GM18867 (cell line): ENCODE measurements around the gene GAPVD1.
"Not testable (repeated sequence)": the region's sequence is repeated elsewhere in the genome, so short reads cannot be mapped to it uniquely, and the experiment has no call there.

ENCODE experiments used
- ATAC-seq: cut with Tn5 transposase; IDR thresholded peaks from one replicate; pipeline ENCODE4 v1.9.1; 2021; ENCODE audit warnings: mild to moderate bottlenecking, moderate library complexity; ENCODE audit not compliant: unreplicated experiment

GAPVD1 gene

DNA sequence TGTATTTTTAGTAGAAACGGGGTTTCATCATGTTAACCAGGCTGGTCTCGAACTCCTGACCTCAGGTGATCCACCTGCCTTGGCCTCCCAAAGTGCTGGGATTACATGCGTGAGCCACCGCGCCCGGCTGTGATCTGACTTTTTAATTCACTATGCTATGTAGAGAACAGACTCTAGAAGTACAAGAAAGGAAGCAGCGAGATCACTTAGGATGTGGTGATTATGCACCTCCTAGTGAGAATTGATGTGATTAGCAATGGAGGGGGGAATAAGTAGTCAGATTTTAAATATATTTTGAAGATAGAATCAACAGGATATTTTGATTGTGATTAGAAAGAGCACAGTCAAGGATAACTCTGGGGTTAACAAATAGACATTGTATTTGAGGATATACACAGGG, 36.3 kb downstream of the GAPVD1 start:
- ATAC-seq, result no peak

DNA sequence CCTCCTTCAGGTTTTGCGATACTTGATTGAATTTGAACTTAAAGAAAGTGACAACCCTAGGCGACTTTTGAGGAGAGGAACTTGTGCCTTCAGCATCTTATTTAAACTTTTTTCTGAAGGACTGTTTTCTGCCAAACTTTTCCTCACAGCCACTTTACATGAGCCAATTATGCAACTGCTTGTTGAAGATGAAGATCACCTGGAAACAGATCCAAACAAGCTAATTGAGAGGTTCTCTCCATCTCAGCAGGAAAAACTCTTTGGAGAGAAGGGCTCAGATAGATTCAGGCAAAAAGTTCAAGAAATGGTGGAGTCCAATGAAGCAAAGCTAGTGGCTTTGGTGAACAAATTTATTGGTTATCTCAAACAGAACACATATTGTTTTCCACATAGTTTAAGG, 40.6 kb downstream of the GAPVD1 start:
- no peak for ATAC-seq

DNA sequence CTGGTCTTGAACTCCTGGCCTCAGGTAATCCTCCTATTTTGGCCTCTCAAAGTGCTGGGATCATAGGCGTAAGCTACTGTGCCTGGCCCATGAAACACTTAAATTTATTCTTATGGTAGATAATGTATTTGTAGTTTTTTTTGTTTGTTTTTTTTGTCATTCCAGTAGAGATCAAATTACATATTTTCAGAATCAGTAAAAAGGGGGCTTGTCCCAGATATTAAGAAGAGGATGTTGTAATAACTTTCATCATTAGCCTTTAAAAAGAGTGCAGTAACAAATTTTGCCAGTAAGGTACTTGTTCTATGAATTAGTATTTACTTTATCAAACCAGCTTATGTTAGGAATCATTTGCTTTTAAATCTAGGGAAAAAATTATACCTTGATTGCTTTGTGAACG, 42.6 kb downstream of the GAPVD1 start:
- ATAC-seq, result no peak

DNA sequence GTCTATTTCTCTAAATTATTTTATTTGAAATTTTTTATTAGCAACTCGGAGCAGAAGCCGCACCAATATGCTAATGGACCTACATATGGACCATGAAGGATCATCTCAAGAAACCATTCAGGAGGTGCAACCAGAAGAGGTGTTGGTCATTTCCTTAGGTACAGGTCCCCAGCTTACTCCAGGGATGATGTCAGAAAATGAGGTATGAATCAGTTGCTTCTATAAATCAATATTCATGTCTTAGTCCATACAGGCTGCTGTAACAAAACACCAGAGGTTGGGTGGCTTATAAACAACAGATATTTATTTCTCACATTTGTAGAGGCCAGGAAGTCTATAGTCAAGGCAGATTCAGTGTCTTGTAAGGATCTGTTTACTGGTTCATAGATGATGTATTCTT, 50.8 kb downstream of the GAPVD1 start:
- no peak for ATAC-seq

DNA sequence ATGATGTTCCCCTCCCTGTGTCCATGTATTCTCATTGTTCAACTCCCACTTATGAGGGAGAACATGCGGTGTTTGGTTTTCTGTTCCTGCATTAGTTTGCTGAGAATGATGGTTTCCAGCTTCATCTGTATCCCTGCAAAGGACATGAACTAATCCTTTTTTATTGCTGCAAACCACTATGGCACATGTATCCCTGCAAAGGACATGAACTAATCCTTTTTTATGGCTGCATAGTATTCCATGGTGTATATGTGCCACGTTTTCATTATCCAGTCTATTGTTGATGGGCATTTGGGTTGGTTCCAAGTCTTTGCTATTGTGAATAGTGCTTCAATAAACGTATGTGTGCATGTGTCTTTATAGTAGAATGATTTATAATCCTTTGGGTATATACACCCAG, 54.7 kb downstream of the GAPVD1 start:
- not testable (repeated sequence) for ATAC-seq

DNA sequence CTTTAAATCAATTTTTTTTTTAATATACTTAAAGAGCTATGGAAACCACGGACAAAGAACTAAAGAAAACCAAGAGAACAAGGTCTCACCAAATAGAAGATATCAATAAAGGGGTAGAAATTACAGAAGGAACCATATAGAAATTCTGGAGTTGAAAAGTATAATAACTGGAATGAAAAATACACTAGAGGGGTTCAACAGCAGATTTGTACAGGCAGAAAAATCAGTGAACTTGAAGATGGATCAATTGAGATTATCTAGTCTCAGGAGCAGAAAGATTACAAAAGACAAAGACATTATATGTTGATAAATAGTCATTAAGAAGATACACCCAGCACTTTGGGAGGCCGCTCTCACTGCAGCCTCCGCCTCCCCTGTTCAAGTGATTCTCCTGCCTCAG, 56.1 kb downstream of the GAPVD1 start:
- ATAC-seq, result no peak

DNA sequence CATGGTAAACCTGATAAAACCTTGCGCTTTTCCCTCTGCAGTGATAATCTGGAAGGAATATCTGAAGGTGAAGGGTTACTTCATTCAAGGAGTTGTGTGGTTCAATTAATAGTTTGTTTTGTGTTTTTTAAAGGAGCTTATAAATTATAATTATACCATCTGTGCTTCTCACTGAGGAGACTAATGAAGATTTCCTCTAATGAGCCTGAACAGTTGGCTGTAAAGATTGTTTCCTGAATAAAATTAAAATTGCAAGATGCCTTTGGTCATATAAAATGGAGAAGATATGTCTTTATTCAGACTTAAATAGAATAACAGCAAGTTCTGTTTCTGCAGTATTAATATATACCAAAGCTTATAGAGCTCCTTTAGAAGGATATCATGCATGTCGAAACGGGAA, 59.9 kb downstream of the GAPVD1 start:
- ATAC-seq, result no peak

DNA sequence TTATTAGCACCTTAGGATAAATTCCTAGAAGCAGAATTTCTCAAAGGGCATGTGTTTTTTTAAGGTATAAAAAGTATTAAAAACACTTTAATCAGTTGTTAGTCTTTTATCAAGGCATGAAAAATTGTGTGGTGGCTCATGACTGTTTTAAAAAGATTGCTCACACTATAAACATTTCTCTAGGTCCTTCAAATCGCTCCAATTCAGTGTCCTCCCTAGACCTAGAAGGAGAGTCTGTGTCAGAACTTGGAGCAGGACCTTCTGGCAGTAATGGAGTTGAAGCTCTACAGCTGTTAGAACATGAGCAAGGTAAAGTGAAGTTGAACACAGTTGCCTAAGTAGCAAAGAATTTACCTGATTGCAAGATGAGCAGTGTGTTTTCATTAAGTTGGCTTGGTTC, 62.0 kb downstream of the GAPVD1 start:
- ATAC-seq, result no peak

DNA sequence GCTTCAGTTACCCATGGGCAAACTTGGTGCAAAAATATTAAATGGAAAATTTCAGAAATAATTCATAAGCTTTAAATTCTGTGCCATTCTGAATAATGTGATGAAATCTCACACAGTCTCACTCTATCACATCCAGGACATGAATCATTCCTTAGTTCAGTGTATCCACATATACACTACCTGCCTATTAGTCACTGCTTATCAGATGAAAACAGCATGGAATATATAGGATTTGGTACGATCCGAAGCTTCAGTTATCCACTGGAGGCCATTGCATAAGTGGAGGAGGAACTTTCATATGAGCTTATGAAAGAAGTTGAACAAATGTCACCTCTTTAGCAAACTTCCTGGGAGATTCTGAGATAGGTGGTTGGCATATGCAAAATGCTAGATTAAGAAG, 64.2 kb downstream of the GAPVD1 start:
- ATAC-seq, result no peak

DNA sequence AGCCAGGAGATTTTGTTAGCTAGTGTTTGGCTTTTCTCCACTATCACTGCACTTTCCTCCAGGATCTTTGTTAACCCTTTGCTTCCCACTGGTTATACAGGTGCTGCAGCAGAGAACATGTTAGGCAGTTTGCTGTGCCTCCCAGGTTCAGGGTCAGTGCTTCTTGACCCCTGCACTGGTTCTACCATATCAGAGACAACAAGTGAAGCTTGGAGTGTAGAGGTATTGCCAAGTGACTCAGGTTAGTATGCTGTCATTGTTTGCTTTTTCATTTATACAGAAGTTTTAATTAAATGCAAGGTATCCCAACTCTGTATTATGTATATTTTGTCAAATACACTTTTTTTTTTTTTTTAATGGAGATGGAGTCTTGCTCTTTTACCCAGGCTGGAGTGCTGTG, 68.4 kb downstream of the GAPVD1 start:
- no peak for ATAC-seq

DNA sequence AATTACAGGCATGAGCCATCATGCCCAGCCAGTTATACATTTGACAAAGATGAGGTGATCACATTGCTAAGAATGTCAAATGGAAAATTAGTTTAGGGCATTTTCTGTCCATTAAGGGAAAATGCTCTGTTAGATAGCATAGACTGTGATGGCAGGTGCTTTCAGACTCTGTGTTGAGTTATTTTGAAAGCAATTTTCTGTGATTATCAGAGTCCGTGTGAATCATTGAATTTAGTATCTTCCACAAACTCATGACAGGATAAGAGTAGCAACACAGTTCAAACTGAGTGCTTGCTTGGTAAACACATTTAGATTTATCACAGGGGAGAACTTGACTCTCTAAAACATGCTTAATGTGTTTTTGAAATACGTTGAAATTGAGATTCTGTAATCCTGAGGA, 69.0 kb downstream of the GAPVD1 start:
- no peak for ATAC-seq

DNA sequence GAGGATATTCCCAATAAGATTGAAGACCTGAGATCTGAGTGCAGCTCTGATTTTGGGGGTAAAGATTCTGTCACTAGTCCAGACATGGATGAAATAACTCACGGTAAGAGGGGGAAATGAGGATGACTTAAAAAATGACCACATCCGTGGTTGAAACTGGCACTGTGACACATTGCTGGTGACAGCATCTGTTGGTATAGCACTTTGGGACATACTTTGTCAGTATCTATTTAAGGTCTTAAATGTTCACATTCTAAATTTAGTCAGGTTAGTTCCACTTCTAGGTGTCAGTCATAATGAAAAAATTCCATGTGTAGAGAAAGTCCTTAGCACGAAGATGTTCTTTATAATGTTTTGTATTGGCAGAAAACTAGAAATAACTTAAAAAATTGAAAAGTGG, 70.9 kb downstream of the GAPVD1 start:
- peak; percentile 72 for ATAC-seq

DNA sequence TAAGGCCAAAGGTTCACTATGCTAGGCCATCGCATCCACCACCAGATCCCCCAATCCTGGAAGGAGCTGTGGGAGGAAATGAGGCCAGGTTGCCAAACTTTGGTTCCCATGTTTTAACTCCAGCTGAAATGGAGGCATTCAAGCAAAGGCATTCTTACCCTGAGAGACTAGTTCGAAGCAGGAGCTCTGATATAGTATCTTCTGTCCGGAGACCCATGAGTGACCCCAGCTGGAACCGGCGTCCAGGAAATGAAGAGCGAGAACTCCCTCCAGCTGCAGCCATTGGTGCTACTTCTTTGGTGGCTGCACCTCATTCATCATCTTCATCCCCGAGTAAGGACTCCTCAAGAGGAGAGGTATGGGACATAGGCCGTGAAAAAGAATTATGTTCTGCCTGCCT, 75.6 kb downstream of the GAPVD1 start:
- no peak for ATAC-seq

DNA sequence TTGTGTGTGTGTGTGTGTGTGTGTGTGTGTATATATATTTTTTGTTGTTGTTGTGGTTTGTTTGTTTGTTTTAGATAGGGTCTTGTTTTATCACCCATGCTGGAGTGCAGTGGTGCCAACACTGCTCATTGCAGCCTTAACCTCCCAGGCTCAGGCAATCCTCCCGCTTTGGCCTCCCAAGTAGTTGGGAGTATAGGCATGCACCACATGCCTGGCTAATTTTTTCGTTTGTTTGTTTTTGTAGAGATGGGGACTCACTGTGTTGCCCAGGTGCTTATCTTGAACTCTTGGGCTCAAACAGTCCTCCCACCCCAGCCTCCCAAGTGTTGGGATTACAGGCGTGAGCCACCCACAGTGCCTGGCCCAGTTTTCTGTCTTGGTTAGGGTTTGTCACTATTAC, 77.3 kb downstream of the GAPVD1 start:
- ATAC-seq, result no peak

DNA sequence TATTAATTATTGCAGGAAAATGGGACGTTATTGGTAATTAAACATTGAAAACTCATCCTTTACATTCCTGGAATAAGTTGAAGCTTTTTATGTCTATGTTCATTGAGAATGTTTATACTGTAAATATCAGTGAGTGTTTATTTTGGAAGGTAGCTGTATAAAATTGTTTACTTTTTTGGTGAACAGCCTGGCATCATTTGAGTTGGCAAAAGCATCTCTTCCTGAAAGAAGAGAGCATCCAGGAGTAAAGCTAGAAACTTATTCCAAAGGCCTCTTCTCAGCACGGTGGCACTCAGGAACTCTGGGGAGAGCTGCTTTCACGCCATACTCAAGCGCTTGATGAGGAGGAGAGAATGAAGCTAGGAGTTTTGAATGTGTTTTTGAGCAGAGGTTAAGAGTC, 79.9 kb downstream of the GAPVD1 start:
- no peak for ATAC-seq

DNA sequence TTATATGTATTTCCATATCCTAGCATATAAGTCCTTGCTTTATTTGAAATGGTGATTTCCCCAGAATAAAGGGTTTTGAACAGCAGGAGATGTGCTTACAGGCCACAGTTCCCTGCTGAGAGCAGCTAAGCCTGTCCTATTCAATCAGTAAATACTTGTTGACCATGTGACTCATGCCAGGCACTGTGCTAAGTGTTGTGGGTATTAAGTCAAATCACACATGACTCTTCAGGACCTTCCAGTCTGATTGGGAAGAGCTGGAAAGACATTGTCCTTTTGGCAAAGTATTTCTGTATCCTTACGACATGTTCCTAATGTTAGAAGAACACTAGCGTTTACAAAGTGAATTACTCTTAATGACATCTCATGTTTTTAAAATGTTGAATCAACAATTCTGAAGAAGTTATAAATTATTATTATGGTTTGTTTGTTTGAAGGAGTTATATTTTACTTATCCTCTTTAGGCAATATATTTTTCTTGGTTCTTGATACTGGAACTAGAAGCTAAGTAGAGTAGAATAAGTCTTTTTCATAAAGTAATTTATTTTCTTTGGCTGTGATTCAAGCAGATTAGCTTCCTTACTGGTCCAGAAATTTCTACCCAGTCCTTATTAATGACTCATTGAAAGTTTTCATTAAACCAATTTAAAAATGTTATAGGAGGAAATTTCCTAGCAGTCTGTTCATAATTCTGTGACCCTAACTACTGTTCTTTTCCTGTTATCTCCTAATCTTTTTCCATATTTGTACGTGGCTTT, 82.1 kb downstream of the GAPVD1 start:
- ATAC-seq, result no peak

DNA sequence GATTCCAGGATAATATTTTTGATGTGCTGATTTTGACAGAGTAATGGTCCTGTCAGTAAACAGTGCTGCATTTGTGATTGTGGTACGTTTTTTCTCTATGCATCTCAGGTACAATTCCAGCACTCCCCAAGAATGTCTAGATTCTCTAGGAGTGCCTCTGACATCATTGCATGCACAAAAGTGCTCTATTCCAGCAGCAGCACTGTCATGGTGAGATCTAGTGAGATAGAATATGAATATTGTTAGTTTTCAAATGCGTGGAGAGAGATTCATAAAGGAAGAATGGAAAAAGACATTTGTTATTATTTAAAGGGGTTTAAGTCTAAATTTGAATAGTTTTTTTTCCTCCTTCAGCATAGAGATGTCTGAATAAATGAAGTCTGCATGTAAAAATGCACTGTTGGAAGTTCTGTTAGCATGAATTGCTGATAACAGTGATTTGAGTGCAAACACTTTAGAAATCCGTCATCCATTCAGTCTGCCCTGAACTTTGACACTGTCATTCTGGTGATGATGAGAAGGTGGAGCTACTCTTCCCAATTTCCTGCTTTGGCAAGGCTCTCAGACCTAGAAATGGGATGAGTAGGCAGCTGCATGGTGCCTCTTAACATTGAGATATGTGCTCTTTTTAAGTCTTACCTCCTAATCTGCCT, 84.6 kb downstream of the GAPVD1 start:
- ATAC-seq, result no peak

DNA sequence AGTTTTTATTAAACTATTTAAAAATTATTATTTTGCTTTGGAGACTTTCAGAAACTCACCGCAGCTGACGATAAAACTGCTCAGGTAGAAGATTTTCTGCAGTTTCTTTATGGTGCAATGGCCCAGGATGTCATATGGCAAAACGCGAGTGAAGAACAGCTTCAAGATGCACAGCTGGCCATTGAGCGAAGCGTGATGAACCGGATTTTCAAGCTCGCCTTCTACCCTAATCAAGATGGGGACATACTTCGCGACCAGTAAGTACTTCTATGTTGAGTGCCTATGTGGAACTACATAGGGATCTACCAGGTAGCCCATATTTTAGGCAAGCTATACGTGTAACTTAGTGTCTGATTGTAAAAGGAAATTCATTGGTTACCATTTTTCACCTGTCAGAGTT, 94.0 kb downstream of the GAPVD1 start:
- no peak for ATAC-seq

DNA sequence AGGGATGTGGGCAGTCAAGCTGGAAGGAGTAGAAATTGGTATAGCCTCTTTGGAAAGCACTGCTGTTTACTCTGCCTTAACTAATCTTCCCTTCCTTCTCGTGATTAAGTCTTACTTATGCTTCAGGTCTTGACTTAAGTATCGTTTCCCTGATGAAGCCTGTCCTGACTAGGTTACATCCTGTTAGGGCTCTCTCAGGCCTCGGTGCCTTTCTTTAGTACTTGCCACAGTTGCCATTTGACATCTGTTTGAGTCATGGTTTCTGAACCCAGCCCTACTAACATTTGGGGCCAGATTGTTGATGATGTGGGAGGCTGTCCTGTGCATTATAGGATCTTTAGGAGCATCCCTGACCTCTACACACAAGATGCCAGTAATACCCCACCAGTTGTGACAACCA, 94.4 kb downstream of the GAPVD1 start:
- ATAC-seq, result no peak

DNA sequence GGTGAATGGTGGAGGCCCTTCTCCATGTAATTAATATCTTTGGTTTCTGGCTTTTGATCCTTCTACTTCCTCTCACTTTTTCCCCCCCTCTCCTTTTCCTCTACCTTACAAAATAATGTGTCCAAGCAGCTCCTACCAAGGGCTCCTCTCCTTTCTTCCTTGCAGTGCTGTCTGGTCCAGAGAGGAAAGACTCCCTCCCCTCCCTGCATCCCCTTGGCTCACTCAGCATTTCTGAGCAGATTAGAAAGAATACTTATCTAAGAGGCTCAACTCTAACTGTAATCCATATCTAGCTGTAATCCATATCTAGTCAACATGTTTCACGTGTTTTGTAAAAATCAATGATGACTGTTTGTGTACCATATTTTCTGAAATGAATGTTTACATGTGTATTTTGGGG, 97.4 kb downstream of the GAPVD1 start:
- ATAC-seq, result no peak

DNA sequence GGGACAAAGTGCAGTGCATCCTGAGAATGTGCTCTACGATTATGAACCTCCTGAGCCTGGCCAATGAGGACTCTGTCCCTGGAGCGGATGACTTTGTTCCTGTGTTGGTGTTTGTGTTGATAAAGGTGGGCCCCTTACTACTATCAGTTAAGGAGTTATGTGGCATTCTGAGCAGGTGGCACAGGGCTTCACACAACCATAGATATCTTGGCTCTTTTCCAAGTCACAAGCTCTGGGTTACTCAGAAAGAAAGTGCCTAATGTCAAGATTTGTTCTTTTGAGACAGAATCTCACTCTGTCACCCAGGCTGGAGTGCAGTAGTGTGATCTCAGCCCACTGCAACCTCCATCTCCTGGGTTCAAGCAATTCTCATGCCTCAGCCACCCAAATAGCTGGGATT, 99.0 kb downstream of the GAPVD1 start:
- ATAC-seq, result no peak

DNA sequence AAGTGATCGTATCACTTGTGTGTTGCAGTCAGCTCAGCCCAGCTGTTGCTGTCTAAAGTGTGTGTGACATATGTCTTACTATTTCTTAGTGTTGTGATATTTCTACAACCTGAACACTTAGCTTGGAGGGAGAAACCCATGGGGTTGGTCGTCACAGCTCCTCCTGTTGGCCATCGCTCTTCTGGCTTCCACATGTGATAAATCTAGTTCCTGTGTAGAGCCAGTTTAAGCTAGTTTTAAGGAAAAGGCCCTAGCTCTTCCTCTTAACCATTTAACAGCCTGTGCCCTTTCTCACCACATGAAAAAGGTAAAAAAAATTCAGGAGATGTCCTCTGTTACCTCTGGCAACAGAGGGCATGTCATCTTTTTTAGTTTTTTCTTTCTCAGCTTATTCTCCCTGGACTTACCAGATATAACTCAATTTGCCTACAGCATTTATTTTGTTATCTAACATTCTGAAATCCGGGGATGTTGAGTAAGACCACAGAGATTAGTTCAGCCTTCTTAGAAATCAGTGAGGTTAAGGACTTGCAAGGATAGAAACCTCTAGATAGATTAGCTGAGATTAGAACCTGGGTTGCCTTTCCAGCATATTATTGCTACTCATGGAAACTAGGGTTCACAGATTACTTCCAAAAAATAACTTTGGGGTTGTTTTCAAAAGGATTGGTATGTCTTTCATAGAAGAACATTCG, 100.4 kb downstream of the GAPVD1 start:
- no peak for ATAC-seq
